ENCODE results near the gene GPSM1.

DNA sequence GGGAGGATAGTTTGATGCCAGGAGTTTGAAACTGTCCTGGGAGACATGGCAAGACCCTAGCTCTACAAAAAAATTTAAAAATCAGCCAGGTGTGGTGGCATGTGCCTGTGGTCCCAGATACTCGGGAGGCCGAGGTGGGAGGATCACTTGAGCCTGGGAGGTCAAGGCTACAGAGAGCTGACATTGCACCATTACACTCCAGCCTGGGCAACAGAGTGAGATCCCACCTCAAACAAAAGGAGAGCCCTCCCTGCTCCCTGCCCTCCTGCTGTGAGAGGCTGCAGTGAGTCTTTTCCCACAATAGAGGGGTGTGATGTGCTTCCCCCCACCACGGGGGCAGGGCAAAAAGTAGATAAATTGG lies 13.3 kb upstream of the GPSM1 start:
- TF ChIP-seq, protein P1, sequence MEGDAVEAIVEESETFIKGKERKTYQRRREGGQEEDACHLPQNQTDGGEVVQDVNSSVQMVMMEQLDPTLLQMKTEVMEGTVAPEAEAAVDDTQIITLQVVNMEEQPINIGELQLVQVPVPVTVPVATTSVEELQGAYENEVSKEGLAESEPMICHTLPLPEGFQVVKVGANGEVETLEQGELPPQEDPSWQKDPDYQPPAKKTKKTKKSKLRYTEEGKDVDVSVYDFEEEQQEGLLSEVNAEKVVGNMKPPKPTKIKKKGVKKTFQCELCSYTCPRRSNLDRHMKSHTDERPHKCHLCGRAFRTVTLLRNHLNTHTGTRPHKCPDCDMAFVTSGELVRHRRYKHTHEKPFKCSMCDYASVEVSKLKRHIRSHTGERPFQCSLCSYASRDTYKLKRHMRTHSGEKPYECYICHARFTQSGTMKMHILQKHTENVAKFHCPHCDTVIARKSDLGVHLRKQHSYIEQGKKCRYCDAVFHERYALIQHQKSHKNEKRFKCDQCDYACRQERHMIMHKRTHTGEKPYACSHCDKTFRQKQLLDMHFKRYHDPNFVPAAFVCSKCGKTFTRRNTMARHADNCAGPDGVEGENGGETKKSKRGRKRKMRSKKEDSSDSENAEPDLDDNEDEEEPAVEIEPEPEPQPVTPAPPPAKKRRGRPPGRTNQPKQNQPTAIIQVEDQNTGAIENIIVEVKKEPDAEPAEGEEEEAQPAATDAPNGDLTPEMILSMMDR (IDR thresholded peaks at IDR 0.05), result no peak
- TF ChIP-seq POLR2A (IDR thresholded peaks at IDR 0.05) (no peak), POLR2AphosphoS5 (IDR thresholded peaks at IDR 0.05; ENCODE audit: insufficient read depth in 1 of 2, low read depth in 1 of 2) (no peak)
